IMR-90 (cell line): ENCODE results near the gene SHOX. TPM values are rescaled to one million over a fixed set of nuclear protein-coding genes. Genes with fewer than 3 reads are reported as not detected.

Experiments used
- ATAC-seq: fragments of 200-7000 bp; cut with Tn5 transposase; 2 replicates; pipeline ENCODE4 v1.9.1; 2020; ENCODE audit warnings: low read depth, mild to moderate bottlenecking, moderate library complexity
- BruUV-seq: library from RNA; stranded (reverse); fragments of 400-500 nt; replicated peaks from 2 replicates; lab custom pipeline; 2021; lab: Mats Ljungman, UMichigan
- CTCF ChIA-PET: fragments of 300-600 bp; formaldehyde crosslinking; extraction: SDS; loops from one replicate; lab custom pipeline; 2021; ENCODE audit warnings: antibody characterized with exemption; lab: Yijun Ruan, JAX
- POLR2A ChIA-PET: fragments of 300-600 bp; sonication (Branson Sonifier 250); formaldehyde crosslinking; loops from one replicate; lab custom pipeline; 2022; ENCODE audit warnings: antibody characterized with exemption; ENCODE audit not compliant: unreplicated experiment; lab: Charles Lee
- DNase-seq: peaks from one replicate; pipeline ENCODE4 v3.0.0; 2013
- H2AFZ ChIP-seq: replicated peaks from 2 replicates; pipeline ENCODE3; 2013; ENCODE audit warnings: low read length, mild to moderate bottlenecking; ENCODE audit not compliant: poor library complexity
- H2AK5ac ChIP-seq: 2 replicates; pipeline ENCODE4 v1.6.1; 2013; ENCODE audit warnings: low read depth, low read length, inconsistent platforms
- H2AK9ac ChIP-seq: replicated peaks from 2 replicates; pipeline ENCODE3; 2013; ENCODE audit warnings: mild to moderate bottlenecking, low read depth, low read length, moderate library complexity; ENCODE audit not compliant: poor library complexity
- H2BK120ac ChIP-seq: 2 replicates; pipeline ENCODE4 v1.6.1; 2013; ENCODE audit warnings: low read depth, low read length, inconsistent platforms
- H2BK15ac ChIP-seq: 3 replicates; pipeline ENCODE4 v1.6.1; 2013; ENCODE audit warnings: low read depth, low read length, inconsistent platforms
- H2BK20ac ChIP-seq: 2 replicates; pipeline ENCODE4 v1.6.1; 2013; ENCODE audit warnings: low read depth, mild to moderate bottlenecking, inconsistent platforms, low read length, moderate library complexity
- H2BK5ac ChIP-seq: 2 replicates; pipeline ENCODE4 v1.6.1; 2013; ENCODE audit warnings: mild to moderate bottlenecking, low read depth, low read length, inconsistent platforms; ENCODE audit not compliant: poor library complexity, severe bottlenecking
- H3K14ac ChIP-seq: replicated peaks from 2 replicates; pipeline ENCODE4 v1.6.1; 2013; ENCODE audit warnings: low read depth, low read length, inconsistent platforms
- H3K18ac ChIP-seq: 2 replicates; pipeline ENCODE4 v1.6.1; 2013; ENCODE audit warnings: low read depth, low read length, control low read depth
- H3K23ac ChIP-seq: 2 replicates; pipeline ENCODE4 v1.6.1; 2013; ENCODE audit warnings: low read depth, low read length, inconsistent platforms
- H3K27ac ChIP-seq: 2 replicates; pipeline ENCODE4 v1.5.1; 2013; ENCODE audit warnings: mild to moderate bottlenecking, control low read depth, low read length; ENCODE audit not compliant: insufficient read depth
- H3K27me3 ChIP-seq: 2 replicates; pipeline ENCODE4 v1.6.1; 2013; ENCODE audit warnings: low read length; ENCODE audit not compliant: control insufficient read depth, insufficient read depth
- H3K36me3 ChIP-seq: 2 replicates; pipeline ENCODE4 v1.6.1; 2013; ENCODE audit warnings: low read length, mixed read lengths; ENCODE audit not compliant: control insufficient read depth, insufficient read depth
- H3K4ac ChIP-seq: 2 replicates; pipeline ENCODE4 v1.6.1; 2013; ENCODE audit warnings: low read depth, low read length, inconsistent platforms
- H3K4me1 ChIP-seq: 2 replicates; pipeline ENCODE4 v1.6.1; 2013; ENCODE audit warnings: low read length, mixed read lengths; ENCODE audit not compliant: control insufficient read depth, insufficient read depth
- H3K4me2 ChIP-seq: 2 replicates; pipeline ENCODE4 v1.6.1; 2013; ENCODE audit warnings: low read depth, mild to moderate bottlenecking, control low read depth, low read length, moderate library complexity
- H3K4me3 ChIP-seq: 2 replicates; pipeline ENCODE4 v1.5.1; 2013; ENCODE audit warnings: low read depth, mild to moderate bottlenecking, control low read depth, low read length, moderate library complexity; ENCODE audit not compliant: insufficient read depth
- H3K56ac ChIP-seq: 2 replicates; pipeline ENCODE4 v1.6.1; 2013; ENCODE audit warnings: low read length, inconsistent platforms; ENCODE audit not compliant: insufficient read depth; ENCODE audit errors: extremely low read depth
- H3K79me1 ChIP-seq, 2 experiments: 2 replicates each; pipeline ENCODE4 v1.6.1; 2013; ENCODE audit warnings: low read length in 2 of 2, inconsistent platforms in 1 of 2, low read depth in 1 of 2
- H3K9ac ChIP-seq: 2 replicates; pipeline ENCODE4 v1.6.1; 2013; ENCODE audit warnings: low read depth, low read length, control low read depth
- H3K9me1 ChIP-seq: 2 replicates; pipeline ENCODE4 v1.6.1; 2013; ENCODE audit warnings: low read length, inconsistent platforms; ENCODE audit not compliant: insufficient read depth
- H3K9me3 ChIP-seq: 2 replicates; pipeline ENCODE4 v1.6.1; 2013; ENCODE audit warnings: low read length; ENCODE audit not compliant: control insufficient read depth, insufficient read depth
- H4K20me1 ChIP-seq: 2 replicates; pipeline ENCODE4 v1.6.1; 2013; ENCODE audit warnings: low read length, inconsistent platforms; ENCODE audit not compliant: insufficient read depth
- H4K5ac ChIP-seq: 2 replicates; pipeline ENCODE4 v1.6.1; 2013; ENCODE audit warnings: mild to moderate bottlenecking, low read depth, low read length, control low read depth
- H4K8ac ChIP-seq, 2 experiments: 2 replicates each; pipeline ENCODE4 v1.6.1; 2013; ENCODE audit warnings: low read depth in 2 of 2, low read length in 2 of 2, control low read depth in 1 of 2, inconsistent platforms in 1 of 2
- H4K91ac ChIP-seq: 2 replicates; pipeline ENCODE4 v1.6.1; 2013; ENCODE audit warnings: low read depth, low read length, inconsistent platforms; ENCODE audit not compliant: insufficient read depth
- BHLHE40 ChIP-seq: fragments of 150-350 bp; IDR thresholded peaks from 2 replicates; pipeline ENCODE4 v1.6.1; 2016; ENCODE audit warnings: mild to moderate bottlenecking, low read depth, low read length
- CEBPB ChIP-seq: IDR thresholded peaks from 2 replicates; pipeline ENCODE4 v1.6.1; 2012; ENCODE audit warnings: low read depth, low read length, improper control_type of control experiment
- CHD1 ChIP-seq: IDR thresholded peaks from 2 replicates; pipeline ENCODE4 v1.6.1; 2012; ENCODE audit warnings: low read depth, low read length, improper control_type of control experiment
- FOS ChIP-seq: fragments of 150-350 bp; IDR thresholded peaks from 2 replicates; pipeline ENCODE4 v1.6.1; 2016; ENCODE audit warnings: low read depth, low read length
- MAFK ChIP-seq: IDR thresholded peaks from 2 replicates; pipeline ENCODE4 v1.6.1; 2012; ENCODE audit warnings: low read depth, low read length, improper control_type of control experiment
- MAZ ChIP-seq: IDR thresholded peaks from 2 replicates; pipeline ENCODE4 v1.6.1; 2012; ENCODE audit warnings: low read depth, mild to moderate bottlenecking, low read length, improper control_type of control experiment, moderate library complexity, borderline replicate concordance
- MXI1 ChIP-seq: IDR thresholded peaks from 2 replicates; pipeline ENCODE4 v1.6.1; 2012; ENCODE audit warnings: low read depth, mild to moderate bottlenecking, low read length, moderate library complexity, borderline replicate concordance
- NFE2L2 ChIP-seq: fragments of 150-350 bp; IDR thresholded peaks from 2 replicates; pipeline ENCODE4 v1.6.1; 2016; ENCODE audit warnings: low read depth, mild to moderate bottlenecking, low read length
- POLR2A ChIP-seq: IDR thresholded peaks from 2 replicates; pipeline ENCODE4 v1.6.1; 2012; ENCODE audit warnings: mild to moderate bottlenecking, low read depth, low read length
- RAD21 ChIP-seq: IDR thresholded peaks from 2 replicates; pipeline ENCODE4 v1.6.1; 2012; ENCODE audit warnings: low read length, improper control_type of control experiment
- RCOR1 ChIP-seq: IDR thresholded peaks from 2 replicates; pipeline ENCODE4 v1.6.1; 2012; ENCODE audit warnings: mild to moderate bottlenecking, low read length, improper control_type of control experiment; ENCODE audit not compliant: insufficient replicate concordance
- RFX5 ChIP-seq: IDR thresholded peaks from 2 replicates; pipeline ENCODE4 v1.8.0; 2012; ENCODE audit warnings: low read depth, mild to moderate bottlenecking, low read length, moderate library complexity
- SMC3 ChIP-seq: fragments of 150-350 bp; IDR thresholded peaks from 2 replicates; pipeline ENCODE4 v1.6.1; 2016; ENCODE audit warnings: low read depth, mild to moderate bottlenecking, antibody characterized with exemption, low read length, moderate library complexity
- USF2 ChIP-seq: fragments of 150-350 bp; IDR thresholded peaks from 2 replicates; pipeline ENCODE4 v1.6.1; 2017; ENCODE audit warnings: mild to moderate bottlenecking, antibody characterized with exemption, low read length, low read depth
- WGBS, 2 experiments: methylation state at CpG; one replicate each; pipeline versions ENCODE4 v1.1.5 to v1.1.7; 2013; ENCODE audit warnings: missing lambda C conversion rate in 2 of 2; ENCODE audit not compliant: insufficient read length in 1 of 2; ENCODE audit errors: extremely low coverage in 2 of 2; 5-methylcytosine and 5-hydroxymethylcytosine counted together
- dilution Hi-C: fragments of 300-500 bp; cut with HindIII; formaldehyde crosslinking; loops from one replicate; pipeline ENCODE4 v1.14.3; 2018; ENCODE audit warnings: low sequenced_read_pairs; ENCODE audit not compliant: unreplicated experiment
- in situ Hi-C: fragments of 300-500 bp; cut with MboI; formaldehyde crosslinking; loops from 3 replicates; pipeline ENCODE4 v1.14.3; 2019; ENCODE audit warnings: low sequenced_read_pairs, inconsistent platforms, mixed read lengths
- intact Hi-C: fragments of 100-400 bp; cut with micrococcal nuclease; formaldehyde crosslinking; loops from 2 replicates; pipeline ENCODE4 v1.10.0; 2022
- polyA plus RNA-seq, 3 experiments: library from polyadenylated mRNA; depleted of rRNA; stranded (reverse); fragments of >200 nt; gene quantifications; 2 replicates each; pipeline ENCODE4 v1.2.3, GENCODE V29; 2012; ENCODE audit warnings: low replicate concordance in 1 of 3
- total RNA-seq: library from RNA; depleted of rRNA; stranded (reverse); fragments of >200 nt; gene quantifications from 2 replicates; pipeline ENCODE4 v1.2.3, GENCODE V29; 2012
- TF ChIP-seq, protein P1 (sequence below): fragments of 150-350 bp; IDR thresholded peaks from 2 replicates; pipeline ENCODE4 v1.6.1; 2016; ENCODE audit warnings: low read depth, mild to moderate bottlenecking, low read length, moderate library complexity, borderline replicate concordance
- TF ChIP-seq, protein P2 (sequence below): conservative IDR thresholded peaks from 2 replicates; pipeline ENCODE4 v1.5.1; 2012; ENCODE audit warnings: mild to moderate bottlenecking, low read depth, low read length, improper control_type of control experiment

SHOX gene
- total and polyA plus RNA-seq, 2 of the 4 experiments (the other 2 are of a cell fraction), result not detected

- Histone ChIP-seq H3K36me3 (no peaks in the 10 kb centered on the region), H3K79me1 (no peaks in the 10 kb centered on the region), H4K20me1 (no peaks in the 10 kb centered on the region), H2AFZ (no peak overlapping the region), H3K27me3 (no peaks in the 10 kb centered on the region), H4K8ac (no peak overlapping the region), H2AK9ac (no peak overlapping the region), H2AK5ac (no peak overlapping the region), H2BK5ac (no peak overlapping the region), H3K18ac (no peak overlapping the region), H4K5ac (no peak overlapping the region), H2BK20ac (no peak overlapping the region), H3K4me3 (no peak overlapping the region), H3K14ac (no peak overlapping the region), H3K9me3 (peaks cover 12% of the 10 kb centered on the region; the same call in 1 of the 2 replicates), H2BK15ac (no peak overlapping the region), H2BK120ac (no peak overlapping the region), H3K4ac (no peak overlapping the region), H3K27ac (no peak overlapping the region), H3K4me1 (no peaks in the 10 kb centered on the region), H3K56ac (no peak overlapping the region), H3K9me1 (no peaks in the 10 kb centered on the region), H4K91ac (no peak overlapping the region), H3K4me2 (no peak overlapping the region), H3K23ac (no peak overlapping the region), H3K9ac (no peak overlapping the region)
- intact Hi-C loops (no loop called here), dilution Hi-C loops (no loop called here), in situ Hi-C loops (no loop called here)
- WGBS, 2 experiments, result 38% methylated on average over 3 of the region's 5 CpGs; no CpG with 5 or more reads in 1 of the 2 experiments
- no peak for TF ChIP-seq MXI1
- TF ChIP-seq, protein P1, sequence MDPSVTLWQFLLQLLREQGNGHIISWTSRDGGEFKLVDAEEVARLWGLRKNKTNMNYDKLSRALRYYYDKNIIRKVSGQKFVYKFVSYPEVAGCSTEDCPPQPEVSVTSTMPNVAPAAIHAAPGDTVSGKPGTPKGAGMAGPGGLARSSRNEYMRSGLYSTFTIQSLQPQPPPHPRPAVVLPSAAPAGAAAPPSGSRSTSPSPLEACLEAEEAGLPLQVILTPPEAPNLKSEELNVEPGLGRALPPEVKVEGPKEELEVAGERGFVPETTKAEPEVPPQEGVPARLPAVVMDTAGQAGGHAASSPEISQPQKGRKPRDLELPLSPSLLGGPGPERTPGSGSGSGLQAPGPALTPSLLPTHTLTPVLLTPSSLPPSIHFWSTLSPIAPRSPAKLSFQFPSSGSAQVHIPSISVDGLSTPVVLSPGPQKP, result no peak
- TF ChIP-seq MAZ, result no peak
- no peak for TF ChIP-seq SMC3
- TF ChIP-seq RCOR1, result no peak
- TF ChIP-seq USF2, result no peak
- TF ChIP-seq POLR2A, result no peak
- TF ChIP-seq RAD21, result no peak
- TF ChIP-seq, protein P2, sequence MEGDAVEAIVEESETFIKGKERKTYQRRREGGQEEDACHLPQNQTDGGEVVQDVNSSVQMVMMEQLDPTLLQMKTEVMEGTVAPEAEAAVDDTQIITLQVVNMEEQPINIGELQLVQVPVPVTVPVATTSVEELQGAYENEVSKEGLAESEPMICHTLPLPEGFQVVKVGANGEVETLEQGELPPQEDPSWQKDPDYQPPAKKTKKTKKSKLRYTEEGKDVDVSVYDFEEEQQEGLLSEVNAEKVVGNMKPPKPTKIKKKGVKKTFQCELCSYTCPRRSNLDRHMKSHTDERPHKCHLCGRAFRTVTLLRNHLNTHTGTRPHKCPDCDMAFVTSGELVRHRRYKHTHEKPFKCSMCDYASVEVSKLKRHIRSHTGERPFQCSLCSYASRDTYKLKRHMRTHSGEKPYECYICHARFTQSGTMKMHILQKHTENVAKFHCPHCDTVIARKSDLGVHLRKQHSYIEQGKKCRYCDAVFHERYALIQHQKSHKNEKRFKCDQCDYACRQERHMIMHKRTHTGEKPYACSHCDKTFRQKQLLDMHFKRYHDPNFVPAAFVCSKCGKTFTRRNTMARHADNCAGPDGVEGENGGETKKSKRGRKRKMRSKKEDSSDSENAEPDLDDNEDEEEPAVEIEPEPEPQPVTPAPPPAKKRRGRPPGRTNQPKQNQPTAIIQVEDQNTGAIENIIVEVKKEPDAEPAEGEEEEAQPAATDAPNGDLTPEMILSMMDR, result no peak
- TF ChIP-seq BHLHE40, result no peak
- no peak for TF ChIP-seq RFX5
- TF ChIP-seq CEBPB, result no peak
- no peak for TF ChIP-seq FOS
- TF ChIP-seq CHD1, result no peak
- TF ChIP-seq NFE2L2, result no peak
- no peak for TF ChIP-seq MAFK
- no TSS peak for BruUV-seq
- CTCF ChIA-PET, result no interaction called here
- POLR2A ChIA-PET, result no interaction called here
- no peak for ATAC-seq
- no peak for DNase-seq
Observed at GRCh38 chrX:614136-614535, 16.5 kb upstream of the SHOX start.
